Measurements from ENCODE around the gene AXL.
"Not testable (repeated sequence)": the region's sequence is repeated elsewhere in the genome, so short reads cannot be mapped to it uniquely, and the experiment has no call there.

The AXL gene

GRCh38 chr19:41218615-41219507, at the start of gene AXL:
AXL (plus strand) TSS chr19:41219223; CDS start chr19:41219393, 170 bp downstream.
- H3K27ac ChIP-seq: no peak within 1 kb of the TSS; the same call in 1 of the 2 replicates

GRCh38 chr19:41172297-41173164, 46.5 kb upstream of the AXL start:
- no peak overlapping the region for H3K27ac ChIP-seq
- TF ChIP-seq CTCF (conservative IDR thresholded peaks at IDR 0.05): no peak

More at GRCh38 chr19:41218615-41219507, at the start of gene AXL:
- TF ChIP-seq CTCF (conservative IDR thresholded peaks at IDR 0.05): no peak

- H3K27ac ChIP-seq: no peak overlapping the region
- TF ChIP-seq CTCF (conservative IDR thresholded peaks at IDR 0.05): no peak
These were observed 44.6 kb upstream of the AXL start for GRCh38 chr19:41174297-41174928.

- no peak overlapping the region for H3K27ac ChIP-seq
- no peak for TF ChIP-seq CTCF (conservative IDR thresholded peaks at IDR 0.05)
These were observed 42.9 kb upstream of the AXL start for GRCh38 chr19:41175801-41176777.

GRCh38 chr19:41180173-41180572, 38.9 kb upstream of the AXL start:
- H3K27ac ChIP-seq: not testable (repeated sequence)

- no peak for TF ChIP-seq CTCF (conservative IDR thresholded peaks at IDR 0.05)
- no peak overlapping the region for H3K27ac ChIP-seq
These were observed 31.8 kb upstream of the AXL start for GRCh38 chr19:41186971-41187883.
